BJ (cell line): ENCODE measurements around the gene HLA-DMB. TPM values are rescaled to one million over a fixed set of nuclear protein-coding genes. Genes with fewer than 3 reads are reported as not detected.

Source experiments
- CTCF ChIA-PET: fragments of 350-600 bp; formaldehyde crosslinking; extraction: SDS; loops from one replicate; lab custom pipeline; 2021; ENCODE audit warnings: antibody characterized with exemption, inconsistent platforms; lab: Yijun Ruan, JAX
- POLR2A ChIA-PET: fragments of 300-600 bp; sonication (Branson Sonifier 250); formaldehyde crosslinking; extraction: SDS; loops from one replicate; lab custom pipeline; 2021; ENCODE audit warnings: antibody characterized with exemption; lab: Charles Lee
- DNase-seq: peaks from one replicate; pipeline ENCODE4 v3.0.0-alpha.2; 2011; ENCODE audit warnings: low read depth
- H3K27me3 ChIP-seq: 2 replicates; pipeline ENCODE4 v1.6.0; 2011; ENCODE audit warnings: low read length; ENCODE audit not compliant: control insufficient read depth, insufficient read depth
- H3K36me3 ChIP-seq: 2 replicates; pipeline ENCODE4 v1.5.1; 2011; ENCODE audit warnings: low read length; ENCODE audit not compliant: control insufficient read depth, insufficient read depth
- H3K4me3 ChIP-seq: 2 replicates; pipeline ENCODE4 v1.5.1; 2011; ENCODE audit warnings: low read depth, mild to moderate bottlenecking, control low read depth, low read length
- polyA plus RNA-seq: library from polyadenylated mRNA; depleted of rRNA; stranded (reverse); fragments of >200 nt; gene quantifications from 2 replicates; pipeline ENCODE4 v1.2.3, GENCODE V29; 2011
- TF ChIP-seq, protein P1 (sequence below): IDR thresholded peaks from 2 replicates; pipeline ENCODE4 v1.5.1; 2011; ENCODE audit warnings: low read depth, mild to moderate bottlenecking, control low read depth, inconsistent platforms, low read length, moderate library complexity; ENCODE audit not compliant: insufficient read depth

HLA-DMB gene
- polyA plus RNA-seq, 1 experiment = not detected

DNA sequence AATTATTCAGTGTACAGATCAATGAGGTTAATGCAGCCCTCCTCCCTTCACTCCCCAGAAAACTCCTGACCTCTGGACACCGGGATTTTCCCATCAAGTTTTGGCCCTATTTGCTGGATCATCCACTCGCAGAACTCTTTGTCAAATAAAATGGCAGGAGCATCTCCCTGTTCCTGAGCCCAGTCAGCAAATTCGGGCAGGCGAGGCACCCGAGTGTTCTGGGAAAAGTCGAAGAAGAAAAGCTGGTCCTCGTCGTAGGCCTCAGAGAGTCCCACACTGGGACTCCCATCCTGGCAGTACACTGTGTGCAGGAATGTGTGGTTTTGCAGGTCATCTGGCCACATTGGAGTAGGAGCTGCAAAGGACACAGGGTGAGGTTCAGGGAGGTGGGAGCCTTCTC, 9.6 kb upstream of the HLA-DMB start:
- ChIA-PET POLR2A (no interaction called here), CTCF (interaction anchor here (1.2 to 6.7 kb wide), 5 partner anchors 9 to 37 kb away, joined by 3 to 66 read pairs (median 5); no protein-coding TSS in a partner anchor)
- H3K4me3 ChIP-seq = no peak overlapping the region
- DNase-seq = no peak
- TF ChIP-seq, protein P1, sequence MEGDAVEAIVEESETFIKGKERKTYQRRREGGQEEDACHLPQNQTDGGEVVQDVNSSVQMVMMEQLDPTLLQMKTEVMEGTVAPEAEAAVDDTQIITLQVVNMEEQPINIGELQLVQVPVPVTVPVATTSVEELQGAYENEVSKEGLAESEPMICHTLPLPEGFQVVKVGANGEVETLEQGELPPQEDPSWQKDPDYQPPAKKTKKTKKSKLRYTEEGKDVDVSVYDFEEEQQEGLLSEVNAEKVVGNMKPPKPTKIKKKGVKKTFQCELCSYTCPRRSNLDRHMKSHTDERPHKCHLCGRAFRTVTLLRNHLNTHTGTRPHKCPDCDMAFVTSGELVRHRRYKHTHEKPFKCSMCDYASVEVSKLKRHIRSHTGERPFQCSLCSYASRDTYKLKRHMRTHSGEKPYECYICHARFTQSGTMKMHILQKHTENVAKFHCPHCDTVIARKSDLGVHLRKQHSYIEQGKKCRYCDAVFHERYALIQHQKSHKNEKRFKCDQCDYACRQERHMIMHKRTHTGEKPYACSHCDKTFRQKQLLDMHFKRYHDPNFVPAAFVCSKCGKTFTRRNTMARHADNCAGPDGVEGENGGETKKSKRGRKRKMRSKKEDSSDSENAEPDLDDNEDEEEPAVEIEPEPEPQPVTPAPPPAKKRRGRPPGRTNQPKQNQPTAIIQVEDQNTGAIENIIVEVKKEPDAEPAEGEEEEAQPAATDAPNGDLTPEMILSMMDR = no peak
- no peaks in the 10 kb centered on the region for H3K36me3 ChIP-seq
- H3K27me3 ChIP-seq = no peaks in the 10 kb centered on the region; the same call in 1 of the 2 replicates

DNA sequence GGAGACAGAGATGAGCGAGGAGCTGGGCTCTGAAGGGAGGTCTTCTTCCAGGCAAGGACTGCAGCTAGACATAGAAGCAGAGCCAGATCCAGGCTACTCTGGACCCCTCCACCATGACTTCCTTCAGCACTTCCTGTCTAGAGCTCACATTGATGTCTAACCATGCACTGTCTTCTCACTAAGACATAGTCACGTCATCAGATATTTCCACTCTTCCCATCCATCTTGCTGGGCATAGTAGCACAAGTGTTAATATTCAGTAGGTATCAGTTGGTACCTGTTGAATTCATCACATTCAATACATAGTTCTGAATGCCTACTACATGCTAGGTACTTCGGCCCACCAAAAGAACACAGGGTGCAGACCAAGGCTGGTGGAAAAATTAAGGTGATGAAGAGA, 9.2 kb upstream of the HLA-DMB start:
- CTCF ChIA-PET = interaction anchor here (0.6 to 6.7 kb wide), 5 partner anchors 9 to 82 kb away, joined by 3 to 66 read pairs (median 4); no protein-coding TSS in a partner anchor
- no peak overlapping the region for H3K4me3 ChIP-seq

DNA sequence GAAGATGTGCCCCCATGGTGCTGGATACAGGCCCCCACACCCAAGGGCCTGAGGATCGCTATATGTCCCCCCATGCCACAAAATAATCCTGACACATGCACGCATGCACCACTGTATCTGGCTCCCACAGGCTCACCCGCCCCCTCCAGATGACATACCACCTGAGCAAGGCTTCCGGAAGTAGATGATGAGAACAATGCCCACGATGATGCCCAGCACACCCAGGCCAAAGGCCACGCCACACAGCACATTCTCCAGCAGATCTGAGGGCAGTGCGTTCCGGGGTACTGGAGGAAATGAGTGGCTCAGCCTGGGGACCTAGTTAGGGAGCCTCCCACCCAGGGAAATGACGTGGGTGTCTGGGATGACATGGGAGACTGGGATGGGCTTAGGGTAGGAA, 8.3 kb upstream of the HLA-DMB start:
- DNase-seq = no peak

More for the DNA sequence above, 9.2 kb upstream of the HLA-DMB start:
- TF ChIP-seq, protein P1 = no peak
- POLR2A ChIA-PET = no interaction called here
- no peak for DNase-seq
- Histone ChIP-seq H3K27me3 (no peaks in the 10 kb centered on the region; the same call in 1 of the 2 replicates), H3K36me3 (no peaks in the 10 kb centered on the region)

DNA sequence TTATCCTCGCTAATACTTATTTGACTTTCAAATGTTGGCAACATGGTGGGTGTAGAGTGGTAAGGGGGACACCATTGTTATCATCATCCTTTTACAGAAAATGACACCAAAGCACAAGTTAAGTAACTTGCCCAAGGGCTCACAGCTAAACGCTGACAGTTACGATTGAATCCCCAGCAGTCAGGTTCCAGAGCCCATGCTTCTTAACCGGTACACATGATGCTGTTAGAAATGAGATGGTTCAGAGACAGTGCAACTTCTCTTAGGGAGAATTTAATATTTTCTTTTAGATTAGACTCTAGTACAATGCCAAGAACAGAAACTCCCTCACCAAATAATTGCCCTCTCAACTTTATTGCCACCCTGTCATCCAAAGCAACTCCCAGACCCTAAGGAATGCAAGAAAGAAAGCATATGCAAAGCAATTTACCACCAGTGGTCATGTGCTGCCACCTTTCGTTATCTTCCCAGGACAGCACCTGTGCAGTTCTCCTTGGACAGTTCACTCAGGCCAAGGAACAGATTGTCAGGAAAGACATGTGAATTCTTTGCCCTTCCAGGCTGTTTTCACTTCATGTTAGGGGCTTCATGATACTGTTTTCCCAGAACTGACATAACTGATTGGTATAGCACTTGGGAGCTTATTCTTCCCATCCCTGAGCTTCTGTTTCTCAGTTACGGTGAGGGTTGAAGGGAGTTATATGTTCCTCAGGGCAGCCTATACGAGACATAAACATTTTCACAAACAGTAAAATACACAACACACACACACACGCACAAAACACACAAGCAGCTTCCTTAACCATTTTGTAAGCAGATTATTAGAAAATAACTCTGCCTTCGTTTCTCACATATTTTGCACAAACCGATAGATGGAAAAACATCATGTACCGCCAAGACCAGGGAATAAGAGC, 7.0 kb upstream of the HLA-DMB start:
- Histone ChIP-seq H3K27me3 (no peaks in the 10 kb centered on the region; the same call in 1 of the 2 replicates), H3K36me3 (no peaks in the 10 kb centered on the region), H3K4me3 (no peak overlapping the region)
- POLR2A ChIA-PET = interaction anchor here (1.5 kb wide), 1 partner anchor 24 kb away, joined by 5 read pairs; no protein-coding TSS in a partner anchor
- TF ChIP-seq, protein P1 = peak; percentile 47
- no peak for DNase-seq
- CTCF ChIA-PET = interaction anchor here (0.6 to 2.4 kb wide), 13 partner anchors 9 to 109 kb away, joined by 3 to 24 read pairs (median 4); partner anchors contain the start of gene TAP2

More for the DNA sequence above, 8.3 kb upstream of the HLA-DMB start:
- Histone ChIP-seq H3K36me3 (no peaks in the 10 kb centered on the region), H3K4me3 (no peak overlapping the region), H3K27me3 (no peaks in the 10 kb centered on the region; the same call in 1 of the 2 replicates)
- TF ChIP-seq, protein P1 = no peak
- CTCF ChIA-PET = interaction anchor here (1.5 to 6.7 kb wide), 3 partner anchors 16 to 111 kb away, joined by 3 to 66 read pairs (median 24); partner anchors contain the start of gene TAP2
- POLR2A ChIA-PET = no interaction called here

DNA sequence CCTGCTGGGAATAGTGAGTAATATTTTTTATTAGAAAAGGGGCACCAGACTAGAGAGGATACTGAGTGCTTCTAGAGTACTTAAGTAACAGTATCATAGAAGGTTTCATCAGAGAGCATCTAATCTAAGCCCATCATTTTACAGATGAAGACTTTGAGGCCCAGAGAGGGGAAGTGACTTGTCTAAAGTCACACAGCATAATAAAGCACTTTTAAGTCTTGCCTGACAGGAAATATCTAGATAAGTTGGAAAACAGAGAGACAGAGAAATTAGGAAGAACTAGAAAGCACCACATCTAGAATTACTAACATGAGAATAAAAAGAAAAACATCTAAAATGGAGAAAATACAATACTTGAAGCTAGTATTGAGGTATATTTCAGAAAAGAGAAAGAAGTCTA, 6.1 kb upstream of the HLA-DMB start:
- Histone ChIP-seq H3K27me3 (no peaks in the 10 kb centered on the region; the same call in 1 of the 2 replicates), H3K36me3 (no peaks in the 10 kb centered on the region), H3K4me3 (no peak overlapping the region)
- TF ChIP-seq, protein P1 = no peak
- ChIA-PET CTCF (interaction anchor here (0.9 to 2.4 kb wide), 9 partner anchors 8 to 60 kb away, joined by 3 to 24 read pairs (median 4); no protein-coding TSS in a partner anchor), POLR2A (no interaction called here)
- no peak for DNase-seq
